NCI-H2107 (cell line): ENCODE results near the gene SPEG.
"Not testable (repeated sequence)": the region's sequence is repeated elsewhere in the genome, so short reads cannot be mapped to it uniquely, and the experiment has no call there.

Source experiments
- DNase-seq: peaks from one replicate; lab custom pipeline; 2025; lab: John Stamatoyannopoulos, UW

Gene SPEG

DNA sequence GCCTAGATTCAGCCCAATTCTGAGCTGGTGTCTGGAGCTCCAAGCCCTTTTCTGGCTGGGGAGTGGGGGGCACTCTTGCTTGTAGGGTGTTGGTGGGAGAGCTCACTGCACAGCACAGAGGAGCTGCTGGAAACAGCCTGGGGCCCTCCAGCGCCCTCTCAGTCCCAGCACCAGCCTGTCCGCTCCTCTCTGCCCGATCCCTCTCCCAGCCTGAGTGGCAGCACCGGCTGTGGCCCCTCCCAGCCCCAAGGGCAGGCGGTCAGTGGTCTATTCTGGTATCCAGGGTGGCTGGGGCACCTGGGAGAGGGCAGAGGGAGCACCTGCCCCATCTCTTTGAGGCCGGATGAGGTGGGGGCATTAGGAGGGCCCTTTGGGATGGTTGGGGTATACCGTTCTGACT lies 29.7 kb upstream of the SPEG start:
- no peak for DNase-seq

DNA sequence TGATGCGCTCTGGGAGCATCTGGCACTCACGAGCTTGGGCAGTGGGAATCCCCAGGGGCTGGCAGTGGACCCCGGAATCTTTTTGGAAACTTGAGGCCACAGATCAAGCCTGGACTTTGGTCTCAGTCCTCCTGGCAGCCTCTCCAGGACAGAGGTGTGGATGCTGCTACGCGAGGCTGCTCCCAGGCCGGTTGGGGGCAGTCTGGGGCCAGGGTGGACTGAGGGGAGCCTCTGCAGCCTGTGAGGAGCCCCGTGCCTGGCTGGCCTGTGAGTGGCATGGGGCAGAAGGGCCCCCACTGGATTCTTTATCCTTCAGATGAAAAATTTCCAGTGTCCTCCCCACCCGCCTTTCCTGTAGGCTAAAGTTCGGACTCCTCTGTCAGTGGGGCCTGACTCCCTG lies 29.2 kb upstream of the SPEG start:
- DNase-seq: no peak

DNA sequence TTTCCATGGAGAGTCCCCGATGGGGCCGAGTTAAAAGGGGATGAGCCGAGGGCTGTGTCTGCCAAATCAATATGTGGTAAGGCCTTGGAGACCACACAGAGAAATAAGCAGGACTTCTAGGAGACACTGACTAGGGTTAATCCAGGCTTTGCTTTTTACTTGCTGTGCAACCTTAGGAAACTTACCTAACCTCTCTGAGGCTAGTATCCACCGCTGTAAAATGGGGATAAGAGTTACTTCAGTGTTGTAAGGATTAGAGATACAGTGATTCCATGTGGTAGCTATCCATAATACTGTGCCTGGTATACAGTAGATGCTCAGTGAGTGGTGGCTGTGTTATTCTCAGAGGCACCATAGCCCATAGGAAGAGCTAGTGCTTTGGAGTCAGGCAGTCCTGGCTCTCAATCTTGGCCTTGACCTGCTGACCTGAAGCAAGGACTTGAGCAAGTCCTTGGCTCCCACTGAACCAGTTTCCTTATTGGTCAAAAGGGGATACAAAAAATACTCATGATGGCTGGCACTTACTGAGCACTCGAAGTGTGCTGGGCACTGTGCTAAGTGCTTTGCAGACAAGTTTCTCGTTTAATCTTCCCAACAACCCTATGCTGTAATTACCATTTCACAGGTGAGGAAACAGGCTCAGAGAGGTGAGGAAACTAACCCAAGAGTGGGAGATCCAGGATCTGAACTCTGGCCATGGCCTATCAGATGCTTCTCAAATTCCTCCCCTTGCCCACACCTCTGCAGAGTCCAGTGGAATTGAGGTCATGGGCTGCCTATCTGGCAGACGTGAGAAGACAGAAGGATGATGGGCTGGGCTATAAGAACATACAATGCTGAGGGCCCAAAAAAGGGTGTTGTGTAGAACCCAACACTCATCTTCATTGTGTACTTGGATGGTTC lies 28.4 kb upstream of the SPEG start:
- no peak for DNase-seq

DNA sequence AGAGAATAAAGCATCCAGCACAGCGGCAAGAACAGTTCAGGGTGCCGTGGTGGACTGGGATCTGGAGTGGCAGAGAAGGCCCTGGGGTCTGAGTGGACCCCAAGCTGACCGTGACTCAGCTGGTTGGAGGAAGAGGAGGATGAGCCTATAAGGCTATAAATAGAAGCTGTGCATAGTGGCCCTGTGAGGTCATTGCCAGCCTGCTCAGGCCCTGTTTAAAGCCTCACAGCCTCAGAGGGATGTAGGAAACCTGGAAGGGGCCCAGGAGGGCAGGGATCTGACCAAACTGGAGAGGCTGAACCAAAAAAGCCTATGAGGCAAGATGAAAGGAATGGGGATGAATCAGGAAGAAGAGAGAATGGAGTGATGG lies 27.8 kb upstream of the SPEG start:
- DNase-seq: no peak

DNA sequence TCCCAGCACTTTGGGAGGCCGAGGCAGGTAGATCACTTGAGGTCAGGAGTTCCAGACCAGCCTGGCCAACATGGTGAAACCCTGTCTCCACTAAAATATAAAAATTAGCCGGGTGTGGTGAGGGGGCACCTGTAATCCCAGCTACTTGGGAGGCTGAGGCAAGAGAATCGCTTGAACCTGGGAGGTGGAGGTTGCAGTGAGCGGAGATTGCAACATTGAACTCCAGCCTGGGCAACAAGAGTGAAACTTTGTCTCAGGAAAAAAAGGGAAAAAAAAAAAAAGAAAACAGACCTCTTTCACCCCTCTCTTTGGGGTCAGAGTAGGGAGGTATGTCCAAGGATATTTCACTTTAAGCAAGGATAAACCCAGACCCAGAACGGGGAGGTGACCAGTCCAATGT lies 27.3 kb upstream of the SPEG start:
- DNase-seq: not testable (repeated sequence)

DNA sequence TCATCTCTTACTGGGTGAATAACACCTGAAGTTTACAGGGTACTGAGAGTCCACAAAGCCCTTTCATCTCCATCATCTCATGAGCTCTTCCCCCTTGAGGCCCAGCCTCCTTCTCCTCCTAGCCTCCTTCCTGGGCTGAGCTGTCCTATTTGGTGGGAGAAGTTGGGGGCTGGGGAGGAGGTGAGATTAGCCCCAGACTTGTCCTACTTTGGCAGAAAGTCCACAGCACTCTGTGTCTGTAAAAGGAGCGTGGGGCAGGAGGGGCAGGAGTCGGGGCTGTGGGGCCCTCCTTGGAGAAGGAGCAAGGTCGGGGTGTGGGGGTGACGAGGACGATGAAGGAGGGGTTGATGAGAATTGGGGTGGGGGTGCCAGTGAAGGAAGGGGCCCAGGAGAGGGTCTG lies 26.4 kb upstream of the SPEG start:
- no peak for DNase-seq

DNA sequence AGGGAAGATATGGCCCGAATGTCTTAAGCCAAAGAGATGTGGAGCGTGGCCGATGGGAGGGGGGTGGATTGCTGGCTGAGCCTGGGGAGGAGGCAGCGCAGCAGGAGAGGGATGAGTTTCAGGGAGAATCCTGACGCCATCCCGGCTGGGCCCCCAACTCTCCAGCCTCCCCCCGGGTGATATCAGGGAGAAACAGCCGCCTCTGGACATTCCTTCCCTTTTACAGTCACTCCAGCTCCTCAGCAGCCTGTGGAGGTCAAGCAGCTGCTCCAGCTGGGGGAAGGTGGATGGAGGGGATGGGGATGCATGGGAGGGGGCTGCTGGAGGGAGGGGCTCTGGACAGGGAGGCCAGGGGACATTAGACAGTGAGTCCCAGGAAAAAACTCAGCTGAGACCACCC lies 26.0 kb upstream of the SPEG start:
- no peak for DNase-seq

DNA sequence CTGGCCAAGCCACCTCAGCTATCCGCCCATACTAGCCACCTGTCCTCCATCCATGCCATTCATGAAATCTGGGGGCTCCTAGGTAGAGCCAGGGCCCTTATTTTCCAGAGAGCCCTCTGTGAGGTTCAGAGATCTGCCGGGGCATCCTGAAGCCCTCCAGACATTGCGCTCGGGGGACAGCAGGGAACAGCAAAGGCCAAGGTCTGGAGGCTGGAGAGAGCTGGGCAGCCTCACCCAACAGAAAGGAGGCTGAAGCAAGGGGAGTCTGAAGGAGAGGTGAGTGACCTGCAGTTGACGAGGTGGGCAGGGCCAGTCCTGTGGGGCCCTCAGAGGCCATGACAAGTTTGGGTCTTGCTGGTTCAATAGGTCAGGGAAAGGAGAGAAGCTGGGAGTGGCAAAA lies 25.0 kb upstream of the SPEG start:
- no peak for DNase-seq

DNA sequence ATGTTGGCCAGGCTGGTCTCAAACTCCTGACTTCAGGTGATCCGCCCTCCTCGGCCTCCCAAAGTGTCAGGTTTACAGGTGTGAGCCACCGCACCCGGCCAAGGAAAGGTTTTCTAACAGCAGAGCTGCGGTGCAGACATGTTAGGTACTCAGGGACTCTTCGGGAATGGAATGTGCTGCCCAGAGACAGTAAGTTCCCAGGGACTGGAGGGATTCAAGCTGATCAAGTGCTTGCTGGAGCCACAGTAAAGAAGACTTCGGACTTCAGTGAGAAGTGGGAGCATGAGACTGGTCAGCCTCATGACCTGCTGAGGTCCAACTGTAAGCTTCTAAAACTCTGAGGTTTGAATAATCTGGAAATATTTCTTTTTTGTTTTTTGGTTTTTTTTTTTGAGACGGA lies 24.3 kb upstream of the SPEG start:
- DNase-seq: no peak

DNA sequence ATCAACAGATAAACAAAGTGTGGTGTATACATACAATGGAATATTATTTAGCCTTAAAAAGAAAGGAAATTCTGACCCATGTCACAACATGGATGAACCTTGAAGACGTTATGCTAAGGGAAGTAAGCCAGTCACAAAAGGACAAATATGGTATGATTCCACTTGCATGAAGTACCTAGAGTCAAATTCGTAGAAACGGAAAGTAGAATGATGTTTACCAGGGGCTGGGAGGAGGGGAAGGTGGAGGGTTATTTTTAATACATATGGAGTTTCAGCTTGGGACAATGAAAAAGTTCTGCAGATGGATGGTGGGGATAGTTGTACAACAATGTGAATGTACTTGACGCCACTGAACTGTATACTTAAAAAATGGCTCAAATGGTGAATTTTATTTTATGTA lies 19.8 kb upstream of the SPEG start:
- no peak for DNase-seq

DNA sequence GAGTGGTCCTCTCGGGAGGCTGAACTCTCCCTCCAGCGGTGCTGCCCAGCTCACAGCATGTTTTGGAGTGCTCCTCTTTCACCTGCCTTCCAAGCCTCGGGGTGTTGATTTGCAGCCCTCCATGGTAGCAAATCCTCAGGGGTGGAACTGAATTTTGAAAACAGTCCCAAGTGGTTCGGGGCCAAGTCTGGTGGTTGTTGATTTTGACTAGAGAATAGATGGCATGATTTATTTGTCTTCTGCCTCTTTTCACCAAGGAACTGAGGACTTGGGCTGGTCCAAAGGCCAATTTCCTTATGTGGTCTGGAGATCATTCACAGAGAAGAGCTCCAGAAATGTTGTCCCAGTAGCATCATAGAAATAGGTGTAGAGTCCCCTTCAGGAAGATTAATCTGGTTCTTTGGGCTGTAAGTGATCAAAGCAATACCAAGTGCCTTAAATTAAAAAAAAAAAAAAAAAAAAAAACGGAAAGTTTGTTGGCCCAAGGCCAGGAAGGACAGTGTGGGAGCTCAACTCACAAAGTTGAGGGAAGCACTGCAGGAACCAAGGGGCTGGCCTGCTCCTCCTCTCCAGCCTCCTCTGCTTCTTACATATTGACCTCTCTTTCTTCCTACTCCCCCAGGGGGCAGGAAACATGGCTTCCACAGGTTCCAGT lies 18.9 kb upstream of the SPEG start:
- DNase-seq: no peak

DNA sequence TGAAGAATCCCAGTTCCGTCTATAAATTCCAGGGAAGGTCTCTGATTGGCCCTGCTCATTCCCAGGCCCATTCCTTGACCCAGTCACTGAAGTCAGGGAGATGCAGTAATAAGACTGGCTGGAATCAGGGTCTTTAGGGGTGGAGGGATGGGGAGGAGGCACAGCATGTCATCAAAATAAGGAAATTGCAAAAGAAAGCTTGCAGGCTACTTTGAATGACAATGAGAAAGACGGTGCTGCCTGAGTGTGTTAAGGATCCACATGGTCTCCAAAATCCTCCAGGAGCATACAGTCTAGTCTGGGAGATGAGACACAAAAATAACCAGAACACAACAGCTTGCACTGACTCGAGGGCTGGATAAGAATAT lies 18.4 kb upstream of the SPEG start:
- DNase-seq: no peak

DNA sequence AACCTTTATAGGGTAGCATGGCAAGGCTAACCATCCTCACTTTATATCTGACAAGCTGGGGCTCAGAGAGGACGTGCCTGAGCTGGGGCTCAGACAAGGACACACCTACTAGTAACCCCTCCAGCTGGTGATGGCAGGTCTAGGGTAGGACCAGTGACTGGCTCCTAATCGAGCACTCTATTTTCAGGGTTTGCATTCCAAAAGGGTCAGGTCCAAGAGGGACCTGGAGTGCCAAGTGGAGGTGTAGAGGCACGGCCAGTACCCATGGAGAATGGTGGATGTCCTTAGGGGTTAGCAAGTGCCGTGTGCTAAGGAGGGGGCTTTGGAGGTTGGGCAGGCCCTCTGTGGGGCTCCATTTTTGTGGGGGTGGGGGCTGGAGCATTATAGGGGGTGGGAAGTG lies 17.7 kb upstream of the SPEG start:
- DNase-seq: no peak

DNA sequence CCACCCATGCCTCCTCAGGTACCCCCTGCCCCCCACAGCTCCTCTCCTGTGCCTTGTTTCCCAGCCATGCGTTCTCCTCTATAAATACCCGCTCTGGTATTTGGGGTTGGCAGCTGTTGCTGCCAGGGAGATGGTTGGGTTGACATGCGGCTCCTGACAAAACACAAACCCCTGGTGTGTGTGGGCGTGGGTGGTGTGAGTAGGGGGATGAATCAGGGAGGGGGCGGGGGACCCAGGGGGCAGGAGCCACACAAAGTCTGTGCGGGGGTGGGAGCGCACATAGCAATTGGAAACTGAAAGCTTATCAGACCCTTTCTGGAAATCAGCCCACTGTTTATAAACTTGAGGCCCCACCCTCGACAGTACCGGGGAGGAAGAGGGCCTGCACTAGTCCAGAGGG lies 17.3 kb upstream of the SPEG start:
- DNase-seq: no peak

DNA sequence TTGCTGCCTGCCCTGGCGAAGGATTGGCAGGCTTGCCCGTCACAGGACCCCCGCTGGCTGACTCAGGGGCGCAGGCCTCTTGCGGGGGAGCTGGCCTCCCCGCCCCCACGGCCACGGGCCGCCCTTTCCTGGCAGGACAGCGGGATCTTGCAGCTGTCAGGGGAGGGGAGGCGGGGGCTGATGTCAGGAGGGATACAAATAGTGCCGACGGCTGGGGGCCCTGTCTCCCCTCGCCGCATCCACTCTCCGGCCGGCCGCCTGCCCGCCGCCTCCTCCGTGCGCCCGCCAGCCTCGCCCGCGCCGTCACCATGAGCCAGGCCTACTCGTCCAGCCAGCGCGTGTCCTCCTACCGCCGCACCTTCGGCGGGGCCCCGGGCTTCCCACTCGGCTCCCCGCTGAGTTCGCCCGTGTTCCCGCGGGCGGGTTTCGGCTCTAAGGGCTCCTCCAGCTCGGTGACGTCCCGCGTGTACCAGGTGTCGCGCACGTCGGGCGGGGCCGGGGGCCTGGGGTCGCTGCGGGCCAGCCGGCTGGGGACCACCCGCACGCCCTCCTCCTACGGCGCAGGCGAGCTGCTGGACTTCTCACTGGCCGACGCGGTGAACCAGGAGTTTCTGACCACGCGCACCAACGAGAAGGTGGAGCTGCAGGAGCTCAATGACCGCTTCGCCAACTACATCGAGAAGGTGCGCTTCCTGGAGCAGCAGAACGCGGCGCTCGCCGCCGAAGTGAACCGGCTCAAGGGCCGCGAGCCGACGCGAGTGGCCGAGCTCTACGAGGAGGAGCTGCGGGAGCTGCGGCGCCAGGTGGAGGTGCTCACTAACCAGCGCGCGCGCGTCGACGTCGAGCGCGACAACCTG lies 16.3 kb upstream of the SPEG start, which contains the start of gene DES:
TSS of gene DES (plus strand) at position 223 of the 857 bp plus-strand sequence. CDS start at position 309, 86 bp downstream.
- no peak for DNase-seq

DNA sequence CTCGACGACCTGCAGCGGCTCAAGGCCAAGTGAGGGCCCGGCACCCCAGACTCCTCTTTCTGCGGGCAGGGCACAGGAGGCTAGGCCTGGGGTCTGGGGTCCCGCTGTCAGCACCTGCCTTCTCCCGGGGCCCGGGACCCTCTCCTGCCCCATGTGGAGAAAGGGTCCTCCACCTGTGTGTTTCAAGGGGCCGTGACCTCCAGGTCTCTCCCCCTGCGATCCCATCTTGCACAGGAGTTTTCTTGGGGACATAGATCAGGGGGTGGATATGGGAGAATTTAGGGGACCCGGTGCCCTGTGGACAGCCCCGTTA lies 15.7 kb upstream of the SPEG start:
- DNase-seq: no peak

DNA sequence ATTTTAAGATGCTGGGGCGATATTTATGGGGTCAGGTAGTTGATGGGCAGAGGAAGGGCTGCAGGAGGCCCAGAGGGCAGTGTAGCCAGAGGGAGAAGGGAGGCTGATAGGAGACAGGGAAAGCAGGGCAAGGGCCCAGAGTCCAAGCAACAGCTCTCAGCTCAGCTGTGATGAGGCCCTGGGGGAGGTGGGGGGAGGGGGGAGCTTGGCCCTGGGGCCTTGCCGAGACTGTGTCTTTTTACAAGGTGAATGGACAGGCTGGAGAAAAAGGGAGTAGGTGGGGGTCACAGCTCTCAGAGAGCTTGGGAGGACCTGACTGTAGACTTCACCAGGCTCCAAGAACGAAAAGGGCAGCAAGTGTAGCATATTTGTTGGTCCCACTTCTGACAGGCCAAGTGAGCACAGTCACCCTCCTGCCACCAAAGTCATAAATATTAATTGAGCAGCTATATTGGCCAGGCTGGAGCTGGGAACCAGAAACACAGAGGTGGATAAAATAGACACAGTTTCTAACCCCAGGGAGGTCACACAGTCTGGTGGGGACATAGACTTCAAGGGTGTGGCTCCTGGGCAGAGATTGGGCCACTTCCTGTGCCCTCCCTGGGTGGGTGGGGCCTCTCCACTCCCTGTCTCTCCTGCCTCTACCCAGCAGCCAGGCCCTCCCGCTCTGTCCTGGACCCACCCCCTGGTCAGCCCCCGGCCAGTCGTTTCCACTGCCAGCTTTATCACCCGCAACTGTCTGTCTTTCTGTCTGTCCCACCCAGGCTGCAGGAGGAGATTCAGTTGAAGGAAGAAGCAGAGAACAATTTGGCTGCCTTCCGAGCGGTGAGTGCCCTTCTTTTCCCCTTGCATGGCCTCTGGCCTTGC lies 15.1 kb upstream of the SPEG start:
- DNase-seq: no peak

DNA sequence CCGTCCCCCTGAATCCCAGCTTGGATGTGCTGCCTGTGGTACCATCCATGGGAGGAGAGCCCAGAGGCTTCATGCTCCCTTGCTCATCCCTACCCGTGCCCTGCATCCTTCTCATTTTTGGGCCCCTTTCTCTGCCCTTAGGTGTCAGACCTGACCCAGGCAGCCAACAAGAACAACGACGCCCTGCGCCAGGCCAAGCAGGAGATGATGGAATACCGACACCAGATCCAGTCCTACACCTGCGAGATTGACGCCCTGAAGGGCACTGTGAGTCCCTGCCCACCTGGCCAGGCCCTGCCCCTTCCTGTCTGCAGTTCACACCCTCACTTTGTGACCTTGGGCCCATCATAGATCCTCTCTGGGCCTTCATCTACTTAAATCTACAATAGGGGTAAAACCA lies 14.0 kb upstream of the SPEG start:
- DNase-seq: no peak

DNA sequence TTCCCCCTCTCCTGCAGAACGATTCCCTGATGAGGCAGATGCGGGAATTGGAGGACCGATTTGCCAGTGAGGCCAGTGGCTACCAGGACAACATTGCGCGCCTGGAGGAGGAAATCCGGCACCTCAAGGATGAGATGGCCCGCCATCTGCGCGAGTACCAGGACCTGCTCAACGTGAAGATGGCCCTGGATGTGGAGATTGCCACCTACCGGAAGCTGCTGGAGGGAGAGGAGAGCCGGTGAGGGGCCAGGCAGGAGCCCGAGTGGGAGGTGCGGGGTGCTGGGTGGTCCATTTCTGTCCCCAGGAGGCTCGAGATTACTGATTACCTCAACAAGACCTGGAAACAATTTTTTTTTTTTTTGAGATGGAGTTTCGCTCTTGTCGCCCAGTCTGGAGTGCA lies 13.3 kb upstream of the SPEG start:
- DNase-seq: no peak

DNA sequence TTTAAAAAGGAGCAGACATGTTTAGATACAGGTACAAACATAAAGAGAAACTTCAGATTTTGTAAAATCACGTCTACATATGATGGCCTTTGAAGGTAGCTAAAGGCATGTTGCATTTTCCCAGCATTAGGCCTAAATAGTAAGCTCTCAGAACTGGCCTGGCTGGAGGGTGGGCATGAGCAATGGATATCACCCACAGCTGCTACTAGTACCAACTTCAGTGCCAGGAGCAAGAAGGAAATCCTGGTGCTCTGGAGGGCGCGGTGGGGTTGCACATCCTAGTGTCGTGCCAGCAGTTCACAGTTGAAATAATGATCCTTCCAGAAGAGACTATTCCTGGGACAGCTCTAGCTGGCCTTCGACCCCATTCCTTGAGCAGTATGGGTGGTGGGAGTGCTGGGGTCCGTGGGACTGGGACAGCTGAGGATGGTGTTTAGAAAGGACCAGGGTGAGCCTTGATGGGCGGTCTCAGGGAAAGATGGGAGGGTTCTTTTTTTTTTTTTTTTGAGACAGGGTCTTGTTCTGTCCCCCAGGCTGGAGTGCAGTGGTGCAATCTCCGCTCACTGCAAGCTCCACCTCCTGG lies 11.6 kb upstream of the SPEG start:
- no peak for DNase-seq

DNA sequence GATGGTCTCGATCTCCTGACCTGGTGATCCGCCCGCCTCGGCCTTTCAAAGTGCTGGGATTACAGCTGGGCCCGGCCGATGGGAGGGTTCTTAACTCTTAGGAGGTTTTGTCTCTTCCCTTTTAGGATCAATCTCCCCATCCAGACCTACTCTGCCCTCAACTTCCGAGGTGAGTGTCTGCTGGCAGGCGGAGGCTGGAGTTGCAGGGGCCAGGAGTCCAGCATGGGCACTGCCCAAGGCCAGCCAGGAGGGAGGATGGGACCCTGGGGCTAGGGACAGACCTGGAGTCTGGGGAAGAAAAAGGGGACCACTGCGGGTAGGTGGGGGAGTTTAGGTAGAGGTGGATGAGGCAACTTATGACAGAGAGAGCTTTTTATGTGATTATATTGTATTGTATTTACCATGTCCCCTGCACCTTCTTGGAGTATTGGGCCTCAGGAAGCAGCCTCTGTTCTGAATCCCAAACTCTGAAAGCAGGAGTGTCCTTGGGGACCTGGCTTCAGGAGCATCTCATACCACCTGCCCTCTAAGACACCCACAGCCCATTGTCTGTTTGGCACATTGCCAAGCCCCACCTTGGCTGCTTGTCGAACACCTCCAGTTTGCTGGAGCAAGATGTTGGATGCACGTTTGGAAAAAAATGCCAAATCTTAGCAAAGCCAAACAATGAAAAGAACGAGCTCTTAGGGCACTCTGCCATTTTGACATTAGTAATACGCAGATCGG lies 10.8 kb upstream of the SPEG start:
- no peak for DNase-seq
